Ramos (cell line): ENCODE measurements around the gene TEPSIN.

Experiments
- in situ Hi-C: fragments of 300-500 bp; cut with MboI; formaldehyde crosslinking; loops from one replicate; pipeline ENCODE4 v1.14.3; 2022; ENCODE audit warnings: low sequenced_read_pairs; ENCODE audit not compliant: unreplicated experiment

Gene TEPSIN

DNA sequence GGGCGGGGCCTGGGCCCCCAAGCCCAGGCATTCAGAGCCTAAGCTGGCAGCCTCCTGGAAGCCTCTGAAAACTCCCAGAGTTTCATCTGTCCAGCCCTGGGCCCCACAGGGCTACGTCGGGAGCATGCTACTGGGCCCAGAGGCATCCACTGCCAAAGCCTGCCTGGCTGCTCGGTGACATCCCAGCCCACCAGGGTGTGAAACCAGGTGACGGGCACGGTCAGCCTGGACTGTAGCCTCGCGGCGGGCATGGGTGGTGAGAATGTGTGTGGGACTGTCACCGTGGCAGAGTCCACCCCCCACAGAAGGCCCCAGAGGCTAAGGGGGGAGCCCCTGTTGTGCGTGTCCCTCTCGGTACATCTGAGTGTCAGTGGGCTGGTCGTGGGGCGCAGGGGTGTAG lies 47.2 kb downstream of the TEPSIN start:
- in situ Hi-C loops, result no loop called here

DNA sequence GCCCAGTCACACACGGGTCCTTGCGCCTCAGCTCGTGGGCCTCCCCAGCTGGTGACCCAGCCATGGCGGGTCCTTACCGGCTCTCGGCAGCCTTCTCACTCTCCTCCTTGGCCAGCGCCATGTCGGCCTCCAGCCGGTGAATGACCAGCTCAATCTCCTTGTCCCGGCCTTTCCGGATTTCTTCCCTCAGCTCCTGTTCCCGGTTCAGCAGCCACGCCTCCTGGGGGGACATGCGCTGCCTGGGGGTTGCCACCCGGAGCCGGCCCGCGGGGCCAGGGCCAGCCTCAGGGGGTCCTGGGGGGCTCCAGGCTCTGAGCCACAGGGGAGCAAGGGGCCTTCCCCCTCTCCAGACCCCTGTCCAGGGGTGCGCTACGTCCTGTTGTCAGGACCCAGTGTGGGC lies 47.7 kb downstream of the TEPSIN start:
- in situ Hi-C loops, result no loop called here

DNA sequence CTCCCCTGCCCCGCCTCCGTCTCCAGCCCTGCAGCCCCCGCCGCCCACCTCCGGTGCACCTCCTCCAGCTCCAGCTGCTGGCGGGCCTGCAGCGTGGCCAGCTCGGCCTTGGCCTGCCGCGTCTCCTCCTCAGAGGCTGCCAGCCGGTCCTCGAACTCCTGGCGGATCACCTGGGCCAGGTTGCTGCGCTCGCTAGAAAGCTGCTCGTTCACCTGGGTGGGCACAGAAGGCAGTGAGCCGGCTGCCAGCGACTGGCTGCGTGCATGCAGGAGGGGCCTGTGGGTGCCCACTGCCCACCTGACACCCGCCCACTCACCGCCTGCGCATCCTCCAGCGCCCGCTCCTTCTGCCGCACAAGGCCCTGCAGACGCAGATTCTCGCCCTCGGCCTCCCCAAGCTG lies 48.3 kb downstream of the TEPSIN start:
- in situ Hi-C loops, result no loop called here

DNA sequence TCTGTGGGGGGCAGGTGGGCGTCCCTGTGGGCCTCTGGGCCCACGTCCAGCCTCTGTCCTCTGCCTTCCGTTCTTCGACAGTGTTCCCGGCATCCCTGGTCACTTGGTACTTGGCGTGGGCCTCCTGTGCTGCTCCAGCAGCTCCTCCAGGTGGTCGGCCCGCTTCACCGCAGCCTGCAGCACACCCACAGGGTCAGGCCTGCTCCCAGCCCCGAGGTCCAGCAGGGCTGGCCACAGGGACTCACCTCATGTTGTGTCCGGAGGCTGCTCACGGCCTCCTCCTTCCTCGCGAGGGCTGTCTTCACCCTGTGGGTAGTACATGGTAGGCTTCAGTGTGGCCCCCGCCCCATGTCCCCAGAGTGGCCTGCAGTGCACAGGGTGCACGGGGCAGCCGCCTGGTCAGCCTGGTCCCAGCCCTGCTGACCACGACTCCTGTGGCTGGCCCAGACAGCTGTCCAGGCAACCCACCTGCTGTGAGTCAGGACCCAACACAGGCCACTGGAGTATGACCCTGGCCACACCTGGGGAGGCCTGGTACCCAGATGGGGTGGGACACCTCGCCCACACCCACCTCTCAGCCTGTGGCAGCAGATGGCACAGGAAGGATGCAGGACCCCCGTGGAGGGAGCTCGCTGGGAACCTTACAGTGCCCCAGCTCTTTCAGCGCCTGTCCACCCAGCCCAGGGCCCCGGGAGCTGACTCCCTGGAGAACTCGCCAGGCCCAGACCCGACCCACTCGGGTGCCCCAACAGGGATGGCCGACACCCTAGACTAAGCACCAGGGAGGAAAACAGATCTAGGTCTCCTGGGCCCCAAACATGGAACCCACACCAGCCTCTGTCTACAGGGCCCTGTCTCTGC lies 49.0 kb downstream of the TEPSIN start:
- in situ Hi-C loops, result no loop called here

DNA sequence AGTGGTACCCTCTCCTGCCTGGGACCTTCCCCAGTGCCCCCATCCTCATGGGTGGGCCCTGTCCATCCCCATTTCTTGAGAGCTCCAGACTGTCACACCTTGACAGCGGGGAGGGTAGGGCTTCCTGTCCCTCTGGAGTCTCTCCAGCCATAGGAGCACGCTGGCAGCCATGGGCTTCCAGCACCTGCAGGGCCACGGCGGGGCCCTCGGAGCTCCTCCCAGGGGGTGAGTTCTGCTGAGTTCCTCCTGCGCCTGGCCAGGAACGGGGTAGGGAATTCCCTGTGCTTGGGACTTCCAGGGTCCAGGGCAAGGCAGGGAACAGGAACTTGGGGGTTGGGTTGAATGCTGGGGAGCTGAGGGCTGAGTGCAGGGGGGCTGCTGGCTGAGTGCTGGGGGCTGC lies 49.8 kb downstream of the TEPSIN start:
- in situ Hi-C loops, result no loop called here

DNA sequence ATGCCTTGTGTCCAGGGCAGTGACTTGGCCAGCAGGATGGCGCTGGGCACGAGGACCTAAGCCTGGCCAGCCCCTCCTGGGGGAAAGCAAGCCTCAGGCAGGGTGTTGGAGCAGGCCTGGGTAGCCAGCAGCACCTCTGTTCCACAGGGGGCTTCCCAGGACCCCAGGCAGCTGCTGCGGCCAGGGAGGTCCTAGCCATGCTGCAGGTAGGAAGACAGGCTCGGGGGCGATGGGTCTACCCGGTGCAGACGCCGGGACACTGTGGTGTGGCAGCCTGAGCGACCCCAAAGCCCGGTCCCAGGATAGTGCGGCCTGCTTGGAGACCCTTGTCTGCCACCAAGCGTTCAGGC lies 50.4 kb downstream of the TEPSIN start:
- in situ Hi-C loops, result no loop called here

DNA sequence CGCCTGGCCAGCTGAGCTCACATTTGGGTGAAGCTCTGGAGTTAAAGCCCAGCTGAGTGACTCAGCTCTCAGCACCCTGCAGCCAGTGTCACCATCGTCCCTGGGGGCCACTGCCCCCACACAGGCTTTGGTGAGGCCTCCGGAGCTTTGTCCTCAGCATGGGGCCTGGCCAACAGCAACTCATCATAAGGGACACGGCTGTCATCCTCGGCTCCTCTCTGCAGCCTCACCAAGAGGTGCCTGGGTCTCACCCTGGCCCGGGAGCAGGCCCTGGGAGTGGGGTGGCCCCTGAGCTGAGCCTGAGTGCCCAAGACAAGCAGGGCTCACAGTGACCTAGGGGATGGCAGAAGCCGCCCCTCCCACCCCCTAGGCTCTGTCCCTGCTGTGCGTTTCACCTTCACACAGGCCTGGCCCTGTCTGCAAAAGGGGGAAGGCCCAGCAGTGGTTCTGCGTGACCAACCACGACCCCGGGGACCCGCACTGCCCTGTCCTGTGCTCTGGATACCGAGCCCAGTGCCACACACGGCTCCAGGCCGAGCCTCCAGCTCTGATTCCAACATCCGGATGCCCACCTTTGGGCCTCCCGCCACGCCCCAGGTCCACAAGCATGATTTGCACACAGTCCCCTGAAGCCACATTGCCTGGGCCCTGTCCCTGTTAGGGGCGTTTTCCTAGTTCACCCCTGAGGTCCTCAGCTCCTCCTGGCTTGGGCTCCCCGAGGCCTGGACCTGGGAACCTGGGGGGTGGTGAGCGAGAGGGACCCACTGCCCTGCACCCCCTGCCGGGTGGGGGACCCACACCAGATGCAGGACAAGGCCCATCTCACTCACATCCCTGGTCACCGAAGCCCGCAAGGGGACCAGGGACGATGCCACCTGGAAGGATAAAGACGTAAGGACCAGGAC lies 51.0 kb downstream of the TEPSIN start:
- in situ Hi-C loops, result no loop called here

DNA sequence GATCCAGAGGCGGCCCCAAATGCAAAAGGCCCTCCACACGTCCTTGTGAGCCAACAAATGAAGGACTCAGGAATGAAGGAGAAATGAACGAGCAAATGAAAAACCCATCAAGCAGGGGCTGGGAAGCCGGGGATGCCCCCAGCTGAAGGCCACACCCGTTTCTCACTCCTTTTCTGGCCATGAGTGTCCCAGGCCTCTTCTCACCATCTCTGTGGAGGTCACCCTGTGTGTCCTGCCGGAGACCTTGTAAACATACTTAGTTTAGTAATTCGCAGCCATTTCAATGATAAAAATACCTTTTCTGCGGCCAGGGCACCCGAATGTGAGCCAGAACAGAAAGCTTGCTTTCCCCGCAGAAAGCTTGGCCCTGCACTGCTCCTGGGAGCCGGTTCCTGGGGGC lies 51.7 kb downstream of the TEPSIN start:
- in situ Hi-C loops, result no loop called here

DNA sequence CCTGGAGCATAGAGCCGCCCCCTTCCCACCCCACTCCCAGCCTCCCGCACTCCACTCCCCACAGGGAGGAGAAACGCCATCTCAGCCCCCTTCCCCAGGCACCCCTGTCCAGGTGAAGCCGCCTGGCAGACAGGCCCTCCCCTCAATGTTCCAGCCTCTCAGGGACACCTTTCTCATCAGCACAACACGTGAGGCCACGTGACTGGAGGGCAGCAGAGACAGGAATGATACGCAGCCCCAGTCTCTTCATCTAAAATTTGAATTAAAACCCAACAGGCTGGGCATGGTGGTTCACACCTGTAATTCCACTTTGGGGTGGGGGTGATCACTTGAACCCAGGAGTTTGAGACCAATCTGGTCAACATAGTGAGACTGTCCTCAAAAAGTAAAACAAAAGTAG lies 52.7 kb downstream of the TEPSIN start:
- in situ Hi-C loops, result no loop called here

DNA sequence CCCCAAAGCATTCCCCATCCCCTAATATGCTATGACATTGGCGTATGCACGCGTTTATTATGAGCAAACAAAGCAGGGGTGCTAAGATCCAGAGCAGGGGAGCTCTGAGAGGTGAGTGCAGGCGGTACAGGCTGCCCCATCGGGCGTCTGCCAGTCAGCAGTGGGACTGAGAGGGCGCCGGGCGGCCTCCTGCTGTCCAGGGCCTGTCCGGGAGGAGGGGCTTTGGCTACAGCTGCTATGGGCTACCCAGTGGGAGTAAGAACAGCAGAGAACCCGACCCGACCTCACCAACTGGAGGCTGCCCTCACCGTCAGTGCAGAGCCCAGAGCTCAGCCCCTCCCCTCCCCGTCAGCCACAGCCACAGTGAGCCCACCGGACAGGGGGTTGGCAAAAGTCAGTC lies 54.3 kb downstream of the TEPSIN start:
- in situ Hi-C loops, result no loop called here

DNA sequence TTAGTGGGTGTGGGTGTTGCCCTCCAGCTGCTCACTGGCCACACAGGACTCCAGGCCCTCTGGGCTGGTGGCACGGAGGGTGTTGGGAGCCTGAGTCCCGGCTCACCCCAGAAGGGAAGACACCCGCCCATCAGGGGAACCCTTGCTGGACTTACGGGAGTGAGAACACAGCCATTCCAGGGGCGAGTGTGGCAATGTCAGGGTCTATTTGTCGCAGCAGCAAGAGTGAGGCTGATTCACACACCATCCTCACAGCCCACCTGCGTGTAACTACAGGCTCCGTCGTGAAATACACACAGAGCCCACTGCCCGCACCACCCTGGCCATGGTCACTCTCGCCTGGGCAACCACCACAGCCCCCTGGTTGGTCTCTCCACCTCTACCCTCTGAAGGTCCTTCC lies 55.0 kb downstream of the TEPSIN start:
- in situ Hi-C loops, result no loop called here

DNA sequence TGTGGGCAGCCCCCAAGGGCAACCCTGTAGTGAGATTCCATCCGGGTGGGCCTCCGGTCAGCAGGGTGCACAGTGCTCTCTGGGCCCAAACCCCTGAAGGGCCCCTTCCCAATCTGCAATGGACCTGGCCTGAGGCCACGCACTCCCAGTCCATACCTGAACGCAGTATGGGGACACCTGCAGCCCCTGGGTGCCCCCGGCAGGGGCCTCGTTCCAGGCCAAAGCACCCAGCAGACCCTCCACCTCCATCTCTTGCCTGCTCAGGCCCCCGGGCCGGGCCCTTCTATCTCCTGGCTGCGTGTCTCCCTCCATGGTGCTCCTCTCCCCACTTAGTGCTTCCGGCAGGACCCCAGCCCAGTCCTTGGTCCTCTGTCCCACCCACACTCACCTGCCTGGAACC lies 55.5 kb downstream of the TEPSIN start:
- in situ Hi-C loops, result no loop called here

DNA sequence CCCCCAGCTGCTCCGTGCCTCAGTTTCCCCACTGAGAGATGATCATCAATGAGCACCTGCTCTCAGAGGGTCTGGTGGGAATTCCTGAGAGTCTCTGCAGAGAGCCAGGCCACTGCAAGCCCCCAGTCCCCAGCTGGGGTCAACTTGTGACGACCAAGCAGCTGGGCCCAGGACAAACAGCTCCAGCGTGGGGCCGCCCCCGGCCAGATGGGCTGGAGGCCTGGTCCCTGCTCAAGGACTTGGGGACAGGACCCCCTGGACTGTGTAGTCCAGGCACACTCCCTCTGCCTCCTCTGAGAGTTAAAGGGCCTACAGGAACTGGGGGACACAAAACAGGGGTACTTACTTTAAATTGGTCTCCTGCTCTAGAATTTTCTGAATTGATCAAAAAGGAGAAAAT lies 56.3 kb downstream of the TEPSIN start:
- in situ Hi-C loops, result no loop called here

DNA sequence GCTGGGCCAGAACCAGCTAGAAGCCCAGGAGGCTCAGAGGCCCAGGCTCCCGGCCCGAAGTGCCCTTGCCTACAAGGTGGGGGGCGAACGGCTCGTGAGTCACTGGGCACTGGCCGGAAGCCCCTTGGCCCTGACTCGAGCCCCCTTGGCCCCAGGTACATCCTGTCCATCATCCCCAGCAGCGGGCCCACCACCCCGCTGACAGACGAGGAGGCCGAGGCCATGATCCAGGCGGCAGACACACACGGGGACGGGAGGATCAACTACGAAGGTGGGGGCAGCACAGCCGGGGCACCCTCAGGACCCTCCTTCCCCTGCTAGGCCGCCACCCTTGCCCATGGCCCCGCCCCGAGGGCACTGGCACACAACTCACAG lies 57.1 kb downstream of the TEPSIN start:
- in situ Hi-C loops, result no loop called here

DNA sequence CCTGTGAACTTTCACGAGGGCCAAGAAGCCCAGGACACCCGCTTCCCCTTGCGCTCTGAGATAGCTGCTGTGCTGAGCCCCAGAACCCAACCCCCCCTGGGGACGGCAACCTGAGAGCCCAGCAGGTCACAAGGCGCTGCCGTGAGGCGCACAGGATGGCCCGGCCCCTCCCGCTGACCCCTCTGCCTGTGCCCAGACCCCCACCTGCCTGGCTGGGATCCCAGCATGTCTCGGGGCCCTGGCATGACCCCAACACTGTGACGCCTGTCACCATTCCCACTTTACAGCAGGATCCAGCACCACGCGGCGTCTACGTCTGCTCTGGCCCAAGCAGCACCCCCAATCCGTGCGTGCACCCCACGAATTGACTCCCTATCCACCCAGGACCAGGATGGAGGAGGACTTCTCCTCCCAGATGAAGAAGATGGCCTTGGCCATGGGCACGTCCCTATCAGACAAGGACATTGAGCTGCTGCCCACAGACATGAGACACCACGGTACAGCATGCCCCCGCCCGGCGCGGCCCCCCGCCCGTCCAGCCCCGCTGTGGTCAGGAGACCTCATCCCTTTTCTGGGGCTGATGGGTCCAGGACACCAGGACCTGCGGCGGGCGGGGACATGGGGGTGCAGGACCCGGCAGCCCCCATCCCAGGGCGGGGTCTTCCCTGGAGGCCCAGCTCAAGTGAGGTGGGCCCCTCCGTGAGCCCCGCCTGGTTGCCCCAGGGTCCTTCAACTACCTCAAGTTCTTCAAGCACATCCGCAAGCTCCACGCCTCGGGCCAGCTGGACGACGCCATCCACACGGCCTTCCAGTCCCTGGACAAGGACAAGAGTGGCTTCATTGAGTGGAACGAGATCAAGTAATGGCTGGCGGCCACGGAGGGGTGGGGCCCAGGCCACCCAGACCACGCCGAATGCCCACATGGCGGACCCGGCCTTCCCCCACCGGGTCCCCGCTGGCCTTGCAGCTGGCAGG lies 57.7 kb downstream of the TEPSIN start:
- in situ Hi-C loops, result no loop called here

DNA sequence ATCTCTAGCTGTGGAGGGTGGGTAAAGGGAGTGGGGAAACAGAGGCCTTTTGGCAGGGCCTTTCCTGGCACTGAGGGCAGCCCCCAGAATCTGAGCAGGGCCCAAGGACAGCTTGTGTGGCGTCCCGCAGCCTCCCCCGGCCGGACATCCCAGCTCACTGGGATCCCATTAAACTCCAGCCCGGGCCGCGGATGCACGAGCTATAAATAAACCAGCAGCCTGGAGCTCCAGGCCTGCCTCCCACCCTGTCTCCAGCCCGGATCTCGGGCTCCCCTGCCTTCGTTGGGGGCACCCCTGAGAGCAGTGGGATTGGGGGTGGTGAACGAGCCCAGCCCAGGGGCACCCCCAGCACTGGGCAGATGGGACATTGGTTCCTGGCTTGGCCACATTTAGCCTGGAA lies 59.0 kb downstream of the TEPSIN start:
- in situ Hi-C loops, result no loop called here

DNA sequence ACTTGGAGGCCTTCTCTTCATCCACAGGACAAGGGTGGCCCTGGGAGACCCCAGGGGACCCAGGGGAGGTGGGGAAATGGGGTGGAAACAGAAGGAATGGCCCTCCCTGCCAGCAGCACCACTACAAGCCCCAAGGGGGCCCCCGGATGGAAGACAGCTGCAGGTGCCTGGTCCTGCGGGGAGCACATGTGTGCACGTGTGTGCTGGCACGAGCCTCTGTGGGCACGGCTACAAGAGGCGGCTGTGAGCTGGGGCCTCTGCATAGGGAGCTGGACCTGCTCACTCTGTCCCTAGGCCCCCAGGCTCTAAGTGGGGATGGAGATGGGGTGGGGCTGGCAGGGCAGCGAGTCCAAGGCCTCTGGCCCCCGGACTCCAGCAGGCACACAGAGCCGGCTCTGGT lies 59.6 kb downstream of the TEPSIN start:
- in situ Hi-C loops, result no loop called here
